Measurements from ENCODE around the gene YY1.
"Not testable (repeated sequence)": the region's sequence is repeated elsewhere in the genome, so short reads cannot be mapped to it uniquely, and the experiment has no call there.

Gene YY1

GRCh38 chr14:100213956-100214769, 24.8 kb upstream of the YY1 start:
- peak; percentile 93 to 95 for DNase-seq

- DNase-seq = no peak
Observed at GRCh38 chr14:100214770-100215083, 24.2 kb upstream of the YY1 start.

GRCh38 chr14:100215330-100215885, 23.5 kb upstream of the YY1 start:
- DNase-seq = no peak

- DNase-seq = no peak
Observed at GRCh38 chr14:100219126-100219785, 19.7 kb upstream of the YY1 start.

GRCh38 chr14:100221533-100222223, 17.3 kb upstream of the YY1 start:
- peak; percentile 12 to 49 for DNase-seq

- DNase-seq = no peak
Observed at GRCh38 chr14:100222224-100223093, 16.5 kb upstream of the YY1 start.

GRCh38 chr14:100223332-100224201, 15.4 kb upstream of the YY1 start:
- DNase-seq = no peak

- DNase-seq = no peak
Observed at GRCh38 chr14:100224229-100224866, 14.6 kb upstream of the YY1 start.

- no peak for DNase-seq
Observed at GRCh38 chr14:100225169-100225568, 13.8 kb upstream of the YY1 start.

GRCh38 chr14:100230361-100230760, 8.6 kb upstream of the YY1 start:
- no peak for DNase-seq

GRCh38 chr14:100234511-100234910, 4.4 kb upstream of the YY1 start:
- no peak for DNase-seq

- not testable (repeated sequence) for DNase-seq
Observed at GRCh38 chr14:100236271-100236818, 2.6 kb upstream of the YY1 start.

- no peak for DNase-seq
Observed at GRCh38 chr14:100236881-100237280, 2.1 kb upstream of the YY1 start.

- DNase-seq = peak; percentile 40 to 52
Observed at GRCh38 chr14:100237735-100238418, 1.1 kb upstream of the YY1 start.

- DNase-seq = no peak
Observed at GRCh38 chr14:100239211-100239839, 381 bp downstream of the YY1 start.

- peak; percentile 50 to 77 for DNase-seq
Observed at GRCh38 chr14:100239840-100240667, 1.1 kb downstream of the YY1 start.

GRCh38 chr14:100240668-100241032, 1.7 kb downstream of the YY1 start:
- DNase-seq = no peak

GRCh38 chr14:100241279-100241678, 2.3 kb downstream of the YY1 start:
- no peak for DNase-seq

GRCh38 chr14:100243020-100243419, 4.1 kb downstream of the YY1 start:
- no peak for DNase-seq

Measured in SHP77 (cell line).